Neuronal stem cell (in vitro differentiated cells): Measurements from ENCODE around the gene GTF3C1.

Experiments
- DNase-seq: peaks from one replicate; pipeline ENCODE4 v3.0.0-alpha.2; 2013; ENCODE audit warnings: low spot score
- H2AFZ ChIP-seq: one replicate; pipeline ENCODE4 v1.6.1; 2013; ENCODE audit warnings: mild to moderate bottlenecking, low read length, inconsistent platforms
- H2AK5ac ChIP-seq: 2 replicates; pipeline ENCODE4 v1.6.1; 2013; ENCODE audit warnings: low read depth, mild to moderate bottlenecking, inconsistent platforms, low read length, moderate library complexity, mixed read lengths
- H2BK120ac ChIP-seq: 2 replicates; pipeline ENCODE4 v1.6.1; 2013; ENCODE audit warnings: low read depth, mild to moderate bottlenecking, inconsistent platforms, low read length, moderate library complexity, mixed read lengths
- H2BK12ac ChIP-seq: one replicate; pipeline ENCODE4 v1.6.1; 2013; ENCODE audit warnings: low read length, inconsistent platforms
- H2BK15ac ChIP-seq: 2 replicates; pipeline ENCODE4 v1.6.1; 2013; ENCODE audit warnings: mild to moderate bottlenecking, low read length, inconsistent platforms, mixed read lengths
- H2BK5ac ChIP-seq: one replicate; pipeline ENCODE4 v1.6.1; 2013; ENCODE audit warnings: inconsistent platforms, mild to moderate bottlenecking, low read length, moderate library complexity
- H3K14ac ChIP-seq: one replicate; pipeline ENCODE4 v1.6.1; 2013; ENCODE audit warnings: low read length, inconsistent platforms
- H3K18ac ChIP-seq: 2 replicates; pipeline ENCODE4 v1.6.1; 2013; ENCODE audit warnings: low read length, inconsistent platforms
- H3K23ac ChIP-seq: 2 replicates; pipeline ENCODE4 v1.6.1; 2013; ENCODE audit warnings: low read depth, mild to moderate bottlenecking, mixed read lengths, low read length, inconsistent platforms; ENCODE audit not compliant: poor library complexity
- H3K27ac ChIP-seq: replicated peaks from 3 replicates; pipeline ENCODE4 v1.5.1; 2013; ENCODE audit warnings: low read length, inconsistent platforms
- H3K27me3 ChIP-seq, 3 experiments: 2 replicates each; pipeline ENCODE4 v1.6.1; 2013; ENCODE audit warnings: low read length in 3 of 3, mild to moderate bottlenecking in 2 of 3, inconsistent platforms in 1 of 3, low read depth in 1 of 3, mixed read lengths in 1 of 3, moderate library complexity in 1 of 3; ENCODE audit not compliant: control insufficient read depth in 3 of 3, insufficient read depth in 3 of 3
- H3K36me3 ChIP-seq, 2 donors: replicated peaks in 1 of 2; 2 replicates each; pipeline ENCODE4 v1.6.1; 2013; ENCODE audit warnings: low read length in 2 of 2; ENCODE audit not compliant: control insufficient read depth in 2 of 2, insufficient read depth in 2 of 2
- H3K4ac ChIP-seq: 2 replicates; pipeline ENCODE4 v1.6.1; 2013; ENCODE audit warnings: inconsistent platforms, mild to moderate bottlenecking, low read length, moderate library complexity
- H3K4me1 ChIP-seq, 2 donors: 1 replicate in 1 of 2; 2 replicates in 1 of 2; pipeline ENCODE4 v1.6.1; 2013; ENCODE audit warnings: low read length in 2 of 2, low read depth in 1 of 2; ENCODE audit not compliant: control insufficient read depth in 2 of 2, insufficient read depth in 1 of 2
- H3K4me2 ChIP-seq: one replicate; pipeline ENCODE4 v1.6.1; 2013; ENCODE audit warnings: mild to moderate bottlenecking, low read length, inconsistent platforms; ENCODE audit not compliant: insufficient read depth, poor library complexity, severe bottlenecking
- H3K4me3 ChIP-seq, 2 donors: 2 replicates each; pipeline ENCODE4 v1.5.1; 2013; ENCODE audit warnings: low read length in 2 of 2, mild to moderate bottlenecking in 2 of 2, inconsistent platforms in 1 of 2, moderate library complexity in 1 of 2
- H3K79me1 ChIP-seq: one replicate; pipeline ENCODE4 v1.6.1; 2013; ENCODE audit warnings: low read depth, mild to moderate bottlenecking, inconsistent platforms, low read length, moderate library complexity
- H3K9ac ChIP-seq: one replicate; pipeline ENCODE4 v1.6.1; 2013; ENCODE audit warnings: mild to moderate bottlenecking, low read depth, low read length, inconsistent platforms; ENCODE audit not compliant: poor library complexity
- H3K9me3 ChIP-seq, 2 donors: replicated peaks in 1 of 2; 2 replicates each; pipeline versions ENCODE3 to v1.6.1; 2013; ENCODE audit warnings: low read length in 2 of 2, mild to moderate bottlenecking in 2 of 2, inconsistent platforms in 1 of 2, low read depth in 1 of 2, mixed read lengths in 1 of 2, moderate library complexity in 1 of 2; ENCODE audit not compliant: control insufficient read depth in 2 of 2, insufficient read depth in 1 of 2
- H4K8ac ChIP-seq: one replicate; pipeline ENCODE4 v1.6.1; 2013; ENCODE audit warnings: low read depth, mild to moderate bottlenecking, inconsistent platforms, low read length, moderate library complexity
- H4K91ac ChIP-seq: one replicate; pipeline ENCODE4 v1.6.1; 2013; ENCODE audit warnings: low read length, low read depth, mild to moderate bottlenecking, inconsistent platforms; ENCODE audit not compliant: poor library complexity
- WGBS, 2 donors: extraction: QIAGEN DNeasy Blood & Tissue Kit; methylation state at CpG; one replicate each; pipeline ENCODE4 v1.1.7; 2013; ENCODE audit warnings: missing lambda C conversion rate in 2 of 2, mixed read lengths in 1 of 2; ENCODE audit not compliant: insufficient read length in 2 of 2, insufficient replicate concordance in 1 of 2; ENCODE audit errors: extremely low coverage in 2 of 2; 5-methylcytosine and 5-hydroxymethylcytosine counted together

The GTF3C1 gene

DNA sequence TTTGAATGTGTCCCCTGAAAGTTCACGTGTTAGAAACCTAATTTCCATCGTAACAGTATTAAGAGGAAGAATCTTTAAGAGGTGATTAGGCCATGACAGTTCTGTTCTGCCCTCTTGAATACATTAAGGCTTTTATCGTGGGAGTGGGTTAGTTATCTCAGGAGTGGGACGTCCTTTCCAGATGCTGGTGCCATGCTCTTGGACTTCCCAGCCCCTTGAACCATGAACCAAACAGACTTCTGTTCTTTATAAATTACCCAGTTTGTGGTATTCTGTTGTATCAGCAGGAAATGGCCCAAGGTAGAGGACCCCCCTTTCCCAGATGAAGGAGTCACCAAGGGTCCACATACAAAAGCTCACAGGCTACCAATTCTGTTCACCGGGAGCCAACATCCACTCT, 10.1 kb downstream of the GTF3C1 start:
- no peak overlapping the region for H3K4me2 ChIP-seq
- H3K18ac ChIP-seq: no peak overlapping the region
- WGBS, 2 donors: no CpG with 5 or more reads among the region's 5 CpGs
- H2AK5ac ChIP-seq: no peak overlapping the region
- H3K4me3 ChIP-seq: no peak overlapping the region
- no peak overlapping the region for H3K27ac ChIP-seq
- no peak overlapping the region for H4K91ac ChIP-seq
- no peak overlapping the region for H2BK12ac ChIP-seq
- H4K8ac ChIP-seq: no peak overlapping the region
- no peaks in the 10 kb centered on the region for H3K4me1 ChIP-seq
- H3K4ac ChIP-seq: no peak overlapping the region
- H2BK5ac ChIP-seq: no peak overlapping the region
- peaks cover 3% of the 10 kb centered on the region for H3K79me1 ChIP-seq
- H3K14ac ChIP-seq: no peak overlapping the region
- H2AFZ ChIP-seq: no peak overlapping the region
- H3K9me3 ChIP-seq: peaks cover 0 to 2% of the 10 kb centered on the region in 2 donors
- H3K36me3 ChIP-seq: peaks cover 58 to 99% of the 10 kb centered on the region in 2 donors
- no peak for DNase-seq
- H3K9ac ChIP-seq: no peak overlapping the region
- H3K23ac ChIP-seq: no peak overlapping the region
- H2BK15ac ChIP-seq: no peak overlapping the region
- no peaks in the 10 kb centered on the region for H3K27me3 ChIP-seq
- H2BK120ac ChIP-seq: no peak overlapping the region

DNA sequence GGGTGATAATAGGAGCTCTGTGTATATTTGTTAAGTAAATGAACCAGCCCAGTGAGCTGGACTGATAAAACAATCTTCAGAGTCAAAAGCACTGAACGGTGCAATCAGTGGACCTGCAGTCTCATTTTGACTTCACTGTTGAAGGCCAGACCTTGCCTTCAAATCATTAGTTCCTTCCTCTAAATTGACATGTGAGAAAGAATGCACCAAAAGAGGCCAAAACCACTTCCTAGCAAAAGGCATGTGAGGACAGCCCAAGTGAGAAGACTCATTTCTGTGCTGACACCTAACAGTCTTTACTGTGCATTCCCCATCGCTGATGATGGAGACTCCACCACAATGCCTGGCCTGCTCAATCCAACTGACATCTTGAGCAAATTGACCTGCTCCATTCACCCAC, 10.6 kb downstream of the GTF3C1 start:
- Histone ChIP-seq H3K4ac (no peak overlapping the region), H2BK120ac (no peak overlapping the region), H3K27me3 (no peaks in the 10 kb centered on the region), H2BK15ac (no peak overlapping the region), H3K79me1 (peaks cover 3% of the 10 kb centered on the region), H3K18ac (no peak overlapping the region), H3K4me3 (no peak overlapping the region), H2AFZ (no peak overlapping the region), H3K23ac (no peak overlapping the region), H3K9me3 (peaks cover 0 to 2% of the 10 kb centered on the region in 2 donors), H2AK5ac (no peak overlapping the region), H2BK5ac (no peak overlapping the region), H3K27ac (no peak overlapping the region), H3K4me2 (no peak overlapping the region), H3K4me1 (no peaks in the 10 kb centered on the region), H2BK12ac (no peak overlapping the region), H3K9ac (no peak overlapping the region), H4K91ac (no peak overlapping the region), H3K14ac (no peak overlapping the region), H3K36me3 (peaks cover 57 to 99% of the 10 kb centered on the region in 2 donors), H4K8ac (no peak overlapping the region)
- no CpG with 5 or more reads among the region's 2 CpGs for WGBS, 2 donors
- DNase-seq: no peak

GRCh38 chr16:27538528-27538927, 11.2 kb downstream of the GTF3C1 start:
- H3K18ac ChIP-seq: no peak overlapping the region
- H3K4me3 ChIP-seq: no peak overlapping the region
- no peak overlapping the region for H3K27ac ChIP-seq
- H3K27me3 ChIP-seq: no peaks in the 10 kb centered on the region
- no peak overlapping the region for H3K4me2 ChIP-seq
- no peak overlapping the region for H2AK5ac ChIP-seq
- H2BK5ac ChIP-seq: no peak overlapping the region
- no peak overlapping the region for H4K91ac ChIP-seq
- no peak overlapping the region for H3K4ac ChIP-seq
- no peak overlapping the region for H2BK15ac ChIP-seq
- DNase-seq: no peak
- peaks cover 0 to 2% of the 10 kb centered on the region in 2 donors for H3K9me3 ChIP-seq
- WGBS, 2 donors: no CpG with 5 or more reads among the region's 5 CpGs
- H3K9ac ChIP-seq: no peak overlapping the region
- no peak overlapping the region for H2AFZ ChIP-seq
- no peak overlapping the region for H2BK120ac ChIP-seq
- no peaks in the 10 kb centered on the region for H3K4me1 ChIP-seq
- H2BK12ac ChIP-seq: no peak overlapping the region
- H3K36me3 ChIP-seq: peaks cover 54 to 99% of the 10 kb centered on the region in 2 donors
- H4K8ac ChIP-seq: no peak overlapping the region
- no peak overlapping the region for H3K23ac ChIP-seq
- H3K14ac ChIP-seq: no peak overlapping the region
- peaks cover 3% of the 10 kb centered on the region for H3K79me1 ChIP-seq

- no peak overlapping the region for H3K23ac ChIP-seq
- H3K4me3 ChIP-seq: no peak overlapping the region
- no peak overlapping the region for H3K18ac ChIP-seq
- H3K9me3 ChIP-seq: no peaks in the 10 kb centered on the region
- H3K4me1 ChIP-seq: no peaks in the 10 kb centered on the region
- DNase-seq: no peak
- no peak overlapping the region for H4K8ac ChIP-seq
- H3K79me1 ChIP-seq: peaks cover 3% of the 10 kb centered on the region
- H3K4ac ChIP-seq: no peak overlapping the region
- H2BK12ac ChIP-seq: no peak overlapping the region
- no peak overlapping the region for H3K4me2 ChIP-seq
- H2AFZ ChIP-seq: no peak overlapping the region
- H4K91ac ChIP-seq: no peak overlapping the region
- no peak overlapping the region for H2BK15ac ChIP-seq
- no peaks in the 10 kb centered on the region for H3K27me3 ChIP-seq
- H3K14ac ChIP-seq: no peak overlapping the region
- H3K27ac ChIP-seq: no peak overlapping the region
- no peak overlapping the region for H2BK120ac ChIP-seq
- WGBS, 2 donors: no CpG with 5 or more reads among the region's 4 CpGs
- no peak overlapping the region for H3K9ac ChIP-seq
- no peak overlapping the region for H2AK5ac ChIP-seq
- H3K36me3 ChIP-seq: peaks cover 57 to 99% of the 10 kb centered on the region in 2 donors
- no peak overlapping the region for H2BK5ac ChIP-seq
These were observed 15.5 kb downstream of the GTF3C1 start for GRCh38 chr16:27534256-27534655.
